Retina (tissue), 1 donor: Measurements from ENCODE around the gene HIC1.

ENCODE experiments used
- DNase-seq: peaks from one replicate; pipeline ENCODE4 v3.0.0-alpha.2; 2016

Gene HIC1

DNA sequence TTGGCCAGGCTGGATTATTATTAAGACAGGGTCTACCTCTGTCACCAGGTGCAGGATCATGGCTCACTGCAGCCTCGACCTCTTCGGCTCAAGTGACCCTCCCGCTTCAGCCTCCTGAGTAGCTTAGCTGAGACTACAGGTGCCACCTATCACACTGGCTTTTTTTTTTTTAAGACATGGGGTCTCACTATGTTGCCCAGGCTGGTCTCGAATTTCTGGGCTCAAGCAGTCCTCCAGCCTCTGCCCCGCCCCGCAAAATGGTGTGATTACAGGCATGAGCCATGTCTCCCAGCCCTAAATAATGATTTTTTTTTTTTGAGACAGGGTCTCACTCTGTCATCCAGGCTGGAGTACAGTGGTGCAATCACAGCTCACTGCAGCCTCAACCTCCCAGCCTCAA lies 7.3 kb upstream of the HIC1 start:
- DNase-seq = no peak

DNA sequence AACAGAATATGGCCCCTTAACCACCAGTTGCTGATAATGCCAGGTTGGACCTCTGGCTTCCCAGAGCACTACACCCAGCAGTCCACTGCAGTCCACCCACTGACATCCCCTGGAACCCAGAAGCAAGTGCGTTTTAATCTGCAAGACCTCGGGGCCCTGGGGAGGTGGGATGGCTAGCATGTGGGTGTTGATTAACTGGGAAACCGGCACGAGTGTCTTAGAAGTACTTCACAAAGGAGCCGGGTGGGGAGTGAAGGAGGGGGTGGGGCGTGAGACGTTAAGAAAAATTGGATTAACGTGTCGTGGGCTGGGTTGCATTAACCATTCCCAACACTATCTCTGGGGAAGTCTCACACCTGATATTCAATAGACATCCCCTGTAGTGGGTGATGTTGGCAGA lies 6.1 kb upstream of the HIC1 start:
- DNase-seq = no peak

DNA sequence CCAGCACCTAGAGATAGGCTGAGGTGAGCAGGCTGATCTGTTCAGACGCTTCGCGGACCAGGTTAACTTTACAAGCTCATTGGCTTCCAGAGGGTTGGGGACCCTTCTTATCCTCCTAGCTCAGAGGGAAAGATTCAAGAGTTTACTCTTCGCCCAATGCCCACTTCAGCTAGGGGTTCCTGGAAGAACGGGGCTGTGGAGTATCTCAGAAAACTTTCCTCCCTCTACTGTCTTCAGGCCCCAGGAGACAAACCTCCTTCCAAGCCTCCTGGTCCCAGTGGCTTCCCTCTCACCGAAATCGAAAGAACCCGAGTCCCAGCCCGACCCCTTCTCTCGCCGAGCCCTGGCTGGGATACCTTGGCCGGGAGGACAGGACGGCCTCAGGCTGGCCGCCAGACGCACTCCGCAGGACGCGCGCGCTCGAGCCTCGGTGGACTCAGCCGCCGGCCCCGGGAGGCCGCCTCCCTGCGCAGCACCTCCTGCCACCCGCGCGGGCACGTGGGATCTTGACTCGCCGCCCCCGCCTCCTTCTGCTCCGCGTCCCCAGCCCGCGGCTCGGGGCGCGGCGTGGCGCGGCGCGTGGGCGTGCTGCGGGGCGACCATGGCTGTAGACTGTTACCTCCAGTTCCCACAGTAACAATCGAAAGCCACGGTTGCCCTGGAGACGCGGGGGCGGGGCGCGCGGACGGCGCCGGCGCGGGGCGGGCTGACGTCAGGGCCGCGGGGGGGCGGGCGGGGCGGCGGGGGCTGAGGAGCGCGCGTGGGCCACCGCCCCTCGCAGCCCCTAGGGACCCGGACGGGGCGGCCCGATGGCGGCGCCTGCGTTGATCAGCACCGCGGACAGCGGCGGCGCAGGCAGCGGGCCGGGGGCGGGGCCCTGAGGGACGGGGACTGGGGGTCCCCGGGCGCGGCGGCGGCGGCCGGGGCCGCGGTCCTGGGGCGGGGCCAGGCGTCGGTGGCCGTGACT lies 5.3 kb upstream of the HIC1 start:
- DNase-seq = peak; percentile 69

DNA sequence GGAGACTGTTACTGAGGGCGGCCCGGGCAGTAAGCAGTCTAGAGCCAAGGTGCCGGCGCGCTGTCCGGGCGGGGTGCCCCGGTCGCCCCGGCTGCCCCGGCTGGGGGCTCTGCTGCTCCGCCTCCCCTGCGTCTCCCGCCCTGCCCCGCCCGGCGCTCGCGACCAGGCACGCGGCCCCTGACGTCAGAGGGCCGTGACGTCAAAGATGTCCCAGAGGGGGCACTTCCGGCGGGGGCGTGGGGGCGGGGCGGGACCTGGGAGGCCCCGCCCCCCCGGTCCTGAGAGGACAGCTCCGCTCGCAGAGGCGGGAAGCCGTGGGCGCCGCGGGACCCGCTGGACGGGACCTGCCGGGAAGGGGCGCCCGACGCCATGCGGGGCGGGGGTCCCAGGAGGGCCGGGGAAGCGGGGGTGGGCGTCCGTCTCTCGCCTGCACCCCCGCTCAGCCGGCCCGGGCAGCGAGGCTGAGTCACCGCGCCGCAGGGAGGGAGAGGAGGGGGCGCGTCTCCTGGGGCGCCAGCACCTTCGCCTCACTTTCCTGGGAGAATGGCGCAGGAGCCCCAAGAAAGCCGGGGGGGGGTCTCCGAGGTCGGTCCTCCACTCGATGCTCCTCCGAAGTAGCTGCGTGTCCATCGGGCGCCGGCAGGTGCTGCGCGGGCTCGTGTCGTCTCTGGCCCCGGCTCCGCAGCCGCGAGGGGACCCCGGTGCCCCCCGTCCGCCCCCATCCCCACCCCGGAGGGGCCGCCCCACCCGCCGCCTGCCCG lies 4.4 kb upstream of the HIC1 start:
- peak; percentile 60 for DNase-seq

DNA sequence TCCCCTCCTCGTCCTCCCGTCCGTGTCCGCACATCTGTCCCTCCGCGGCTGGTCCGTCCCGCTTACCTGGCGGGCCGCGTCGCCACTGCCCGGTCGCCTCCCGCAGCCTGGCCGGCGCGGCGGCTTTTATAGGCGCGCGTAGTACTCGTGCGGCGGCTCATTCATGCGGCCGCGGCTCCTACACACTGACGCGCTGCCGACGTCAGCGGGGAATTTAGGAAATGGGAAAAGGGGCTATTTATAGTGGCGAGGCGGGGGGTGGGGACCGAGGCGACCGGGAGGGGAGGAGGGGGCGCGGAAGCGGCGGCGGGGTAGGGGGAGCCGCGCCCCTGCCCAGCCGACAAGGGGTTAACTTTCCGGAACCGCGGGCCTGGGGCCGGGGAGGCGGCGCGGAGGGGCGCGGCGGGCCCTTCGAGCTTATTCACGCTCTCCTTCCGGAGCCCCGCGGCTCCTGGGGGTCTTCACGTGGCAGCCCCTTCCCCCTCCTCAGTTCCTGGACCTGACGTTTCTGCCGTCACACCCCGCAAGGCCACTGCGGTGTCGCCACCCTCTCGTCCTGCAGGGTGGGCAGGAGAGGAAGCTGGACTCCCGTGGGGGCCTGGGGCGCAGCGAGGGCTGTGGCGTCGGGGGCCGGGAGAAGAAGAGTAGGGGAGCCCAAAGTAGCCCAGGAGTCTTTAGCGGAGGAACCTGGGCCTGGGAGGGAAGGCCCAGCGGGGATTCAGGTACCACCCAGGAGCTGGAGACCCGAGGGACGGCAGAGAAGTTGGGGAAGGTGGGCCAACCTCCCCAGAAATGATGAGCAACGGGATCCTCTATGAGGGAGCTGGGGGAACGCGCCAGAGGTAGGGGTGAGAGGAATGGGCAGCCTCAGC lies 3.6 kb upstream of the HIC1 start:
- DNase-seq = no peak

DNA sequence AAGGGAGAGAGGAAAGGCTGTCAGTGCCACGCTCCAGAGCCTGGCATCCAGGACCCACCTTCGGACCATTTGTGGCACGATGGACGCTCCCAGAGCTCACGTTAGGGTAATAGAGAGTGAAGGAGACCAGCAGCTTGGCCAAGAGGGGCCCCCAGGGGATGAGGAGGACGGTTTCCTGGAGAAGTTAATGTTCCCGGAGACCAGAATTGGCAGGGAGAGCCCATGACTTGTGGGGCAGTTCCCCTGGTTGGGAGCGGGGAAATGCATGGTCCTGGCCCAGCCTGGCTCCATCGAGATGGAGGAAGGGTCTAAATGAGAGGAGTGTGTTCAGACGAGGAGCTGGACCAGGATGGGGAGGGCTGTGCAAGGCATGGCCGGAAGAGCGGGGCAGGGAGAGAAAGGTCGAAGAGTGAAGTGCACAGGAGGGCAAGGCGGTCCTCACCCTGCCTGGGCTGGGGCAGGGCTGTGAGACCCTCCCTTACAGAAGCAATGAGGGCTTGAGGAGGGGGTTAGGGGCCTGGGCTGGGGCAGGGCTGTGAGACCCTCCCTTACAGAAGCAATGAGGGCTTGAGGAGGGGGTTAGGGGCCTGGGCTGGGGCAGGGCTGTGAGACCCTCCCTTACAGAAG lies 2.9 kb upstream of the HIC1 start:
- DNase-seq = peak; percentile 54

DNA sequence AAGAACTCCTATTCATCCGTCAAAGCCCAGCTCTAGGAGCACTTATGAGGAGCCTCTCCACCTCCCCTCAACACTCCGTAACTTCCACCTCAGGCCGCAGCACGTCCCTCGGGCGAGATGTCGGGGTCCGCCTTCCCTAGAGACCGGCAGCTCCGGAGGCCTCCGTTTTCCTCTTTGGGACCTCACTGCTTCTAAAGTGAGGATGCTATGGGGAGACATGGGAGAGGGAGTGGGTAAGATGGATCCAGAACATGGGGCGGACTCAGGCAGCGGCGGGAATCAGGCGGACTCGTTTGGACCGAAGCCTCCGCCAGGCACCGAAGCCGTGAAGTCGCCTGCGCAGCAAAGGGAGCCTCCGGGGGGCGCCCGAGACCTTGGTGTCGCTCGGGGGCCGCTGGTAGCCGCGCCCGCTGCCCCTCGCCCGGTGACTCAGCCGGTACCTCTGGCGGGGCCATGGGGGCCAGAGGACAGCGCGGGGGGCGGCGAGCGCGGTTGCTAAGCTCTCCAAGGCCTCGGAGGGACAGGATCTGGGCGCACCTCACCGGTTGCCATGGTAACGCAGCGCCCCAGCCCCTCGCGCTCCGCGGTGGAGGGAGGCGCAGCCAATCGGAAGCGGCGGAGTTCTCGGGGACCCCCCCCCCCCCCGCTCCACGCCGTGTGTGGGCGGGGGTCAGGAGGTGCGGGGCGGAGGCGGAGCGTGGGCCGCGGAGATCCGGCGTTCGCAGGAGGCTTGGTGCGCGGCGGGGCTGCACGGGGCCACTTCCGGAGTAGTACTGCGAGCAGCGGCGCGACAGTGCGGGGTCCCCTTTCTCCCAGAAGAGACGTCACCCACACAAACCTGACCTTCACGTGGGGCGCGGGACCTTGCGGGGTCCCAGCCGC lies 1.3 kb upstream of the HIC1 start:
- DNase-seq = peak; percentile 81

DNA sequence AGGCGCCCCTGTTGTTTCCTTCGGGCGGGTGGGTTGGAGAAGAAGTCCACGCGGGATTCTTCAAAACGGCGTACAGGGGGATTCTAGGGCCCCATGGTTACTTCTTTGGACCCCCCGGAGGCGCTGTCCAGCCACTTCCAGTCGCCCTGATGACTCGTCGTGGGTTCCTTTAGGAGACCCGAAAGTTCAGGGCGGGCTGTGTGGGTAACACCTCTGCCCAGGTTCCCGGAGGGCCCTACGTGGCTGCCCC lies 716 bp upstream of the HIC1 start:
- DNase-seq = no peak

DNA sequence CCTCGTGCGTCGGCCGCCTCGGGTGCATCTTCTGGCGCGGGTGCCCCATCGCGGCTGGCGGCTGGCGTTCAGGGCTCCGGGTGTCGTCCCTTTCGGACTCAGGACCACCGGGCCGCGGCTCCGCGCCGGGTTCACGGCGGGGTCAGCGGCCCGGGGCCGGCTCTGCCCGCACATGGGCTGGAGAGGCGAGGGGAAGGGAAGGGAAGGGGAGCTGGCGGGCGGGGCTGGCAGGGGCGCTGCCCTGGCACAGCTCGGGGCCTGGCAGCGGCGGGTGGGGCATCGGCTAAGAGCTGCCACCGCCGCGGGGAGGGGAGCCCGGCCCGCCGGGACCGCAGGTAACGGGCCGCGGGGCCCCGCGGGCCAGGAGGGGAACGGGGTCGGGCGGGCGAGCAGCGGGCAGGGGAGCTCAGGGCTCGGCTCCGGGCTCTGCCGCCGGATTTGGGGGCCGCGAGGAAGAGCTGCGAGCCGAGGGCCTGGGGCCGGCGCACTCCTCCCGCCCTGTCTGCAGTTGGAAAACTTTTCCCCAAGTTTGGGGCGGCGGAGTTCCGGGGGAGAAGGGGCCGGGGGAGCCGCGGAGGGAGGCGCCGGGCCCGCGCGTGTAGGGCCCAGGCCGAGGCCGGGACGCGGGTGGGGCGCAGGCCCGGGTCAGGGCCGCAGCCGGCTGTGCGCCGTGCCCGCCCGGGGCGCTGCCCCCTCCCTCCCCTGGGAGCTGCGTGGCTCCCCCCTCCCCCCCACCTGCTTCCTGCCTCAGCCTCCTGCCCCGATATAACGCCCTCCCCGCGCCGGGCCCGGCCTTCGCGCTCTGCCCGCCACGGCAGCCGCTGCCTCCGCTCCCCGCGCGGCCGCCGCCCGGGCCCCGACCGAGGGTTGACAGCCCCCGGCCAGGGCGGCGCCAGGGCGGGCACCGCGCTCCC lies 646 bp downstream of the HIC1 start:
- DNase-seq = no peak

DNA sequence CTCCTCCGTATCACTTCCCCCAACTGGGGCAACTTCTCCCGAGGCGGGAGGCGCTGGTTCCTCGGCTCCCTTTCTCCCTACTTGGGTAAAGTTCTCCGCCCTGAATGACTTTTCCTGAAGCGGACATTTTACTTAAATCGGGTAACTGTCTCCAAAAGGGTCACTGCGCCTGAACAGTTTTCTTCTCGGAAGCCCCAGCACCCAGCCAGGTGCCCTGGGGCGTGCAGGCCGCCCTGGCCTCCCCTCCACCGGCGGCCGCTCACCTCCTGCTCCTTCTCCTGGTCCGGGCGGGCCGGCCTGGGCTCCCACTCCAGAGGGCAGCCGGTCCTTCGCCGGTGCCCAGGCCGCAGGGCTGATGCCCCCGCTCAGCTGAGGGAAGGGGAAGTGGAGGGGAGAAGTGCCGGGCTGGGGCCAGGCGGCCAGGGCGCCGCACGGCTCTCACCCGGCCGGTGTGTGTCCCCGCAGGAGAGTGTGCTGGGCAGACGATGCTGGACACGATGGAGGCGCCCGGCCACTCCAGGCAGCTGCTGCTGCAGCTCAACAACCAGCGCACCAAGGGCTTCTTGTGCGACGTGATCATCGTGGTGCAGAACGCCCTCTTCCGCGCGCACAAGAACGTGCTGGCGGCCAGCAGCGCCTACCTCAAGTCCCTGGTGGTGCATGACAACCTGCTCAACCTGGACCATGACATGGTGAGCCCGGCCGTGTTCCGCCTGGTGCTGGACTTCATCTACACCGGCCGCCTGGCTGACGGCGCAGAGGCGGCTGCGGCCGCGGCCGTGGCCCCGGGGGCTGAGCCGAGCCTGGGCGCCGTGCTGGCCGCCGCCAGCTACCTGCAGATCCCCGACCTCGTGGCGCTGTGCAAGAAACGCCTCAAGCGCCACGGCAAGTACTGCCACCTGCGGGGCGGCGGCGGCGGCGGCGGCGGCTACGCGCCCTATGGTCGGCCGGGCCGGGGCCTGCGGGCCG lies 1.6 kb downstream of the HIC1 start:
- DNase-seq = peak; percentile 68

DNA sequence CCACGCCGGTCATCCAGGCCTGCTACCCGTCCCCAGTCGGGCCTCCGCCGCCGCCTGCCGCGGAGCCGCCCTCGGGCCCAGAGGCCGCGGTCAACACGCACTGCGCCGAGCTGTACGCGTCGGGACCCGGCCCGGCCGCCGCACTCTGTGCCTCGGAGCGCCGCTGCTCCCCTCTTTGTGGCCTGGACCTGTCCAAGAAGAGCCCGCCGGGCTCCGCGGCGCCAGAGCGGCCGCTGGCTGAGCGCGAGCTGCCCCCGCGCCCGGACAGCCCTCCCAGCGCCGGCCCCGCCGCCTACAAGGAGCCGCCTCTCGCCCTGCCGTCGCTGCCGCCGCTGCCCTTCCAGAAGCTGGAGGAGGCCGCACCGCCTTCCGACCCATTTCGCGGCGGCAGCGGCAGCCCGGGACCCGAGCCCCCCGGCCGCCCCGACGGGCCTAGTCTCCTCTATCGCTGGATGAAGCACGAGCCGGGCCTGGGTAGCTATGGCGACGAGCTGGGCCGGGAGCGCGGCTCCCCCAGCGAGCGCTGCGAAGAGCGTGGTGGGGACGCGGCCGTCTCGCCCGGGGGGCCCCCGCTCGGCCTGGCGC lies 2.4 kb downstream of the HIC1 start:
- peak; percentile 65 for DNase-seq

DNA sequence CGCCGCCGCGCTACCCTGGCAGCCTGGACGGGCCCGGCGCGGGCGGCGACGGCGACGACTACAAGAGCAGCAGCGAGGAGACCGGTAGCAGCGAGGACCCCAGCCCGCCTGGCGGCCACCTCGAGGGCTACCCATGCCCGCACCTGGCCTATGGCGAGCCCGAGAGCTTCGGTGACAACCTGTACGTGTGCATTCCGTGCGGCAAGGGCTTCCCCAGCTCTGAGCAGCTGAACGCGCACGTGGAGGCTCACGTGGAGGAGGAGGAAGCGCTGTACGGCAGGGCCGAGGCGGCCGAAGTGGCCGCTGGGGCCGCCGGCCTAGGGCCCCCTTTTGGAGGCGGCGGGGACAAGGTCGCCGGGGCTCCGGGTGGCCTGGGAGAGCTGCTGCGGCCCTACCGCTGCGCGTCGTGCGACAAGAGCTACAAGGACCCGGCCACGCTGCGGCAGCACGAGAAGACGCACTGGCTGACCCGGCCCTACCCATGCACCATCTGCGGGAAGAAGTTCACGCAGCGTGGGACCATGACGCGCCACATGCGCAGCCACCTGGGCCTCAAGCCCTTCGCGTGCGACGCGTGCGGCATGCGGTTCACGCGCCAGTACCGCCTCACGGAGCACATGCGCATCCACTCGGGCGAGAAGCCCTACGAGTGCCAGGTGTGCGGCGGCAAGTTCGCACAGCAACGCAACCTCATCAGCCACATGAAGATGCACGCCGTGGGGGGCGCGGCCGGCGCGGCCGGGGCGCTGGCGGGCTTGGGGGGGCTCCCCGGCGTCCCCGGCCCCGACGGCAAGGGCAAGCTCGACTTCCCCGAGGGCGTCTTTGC lies 3.1 kb downstream of the HIC1 start:
- DNase-seq = peak; percentile 74

DNA sequence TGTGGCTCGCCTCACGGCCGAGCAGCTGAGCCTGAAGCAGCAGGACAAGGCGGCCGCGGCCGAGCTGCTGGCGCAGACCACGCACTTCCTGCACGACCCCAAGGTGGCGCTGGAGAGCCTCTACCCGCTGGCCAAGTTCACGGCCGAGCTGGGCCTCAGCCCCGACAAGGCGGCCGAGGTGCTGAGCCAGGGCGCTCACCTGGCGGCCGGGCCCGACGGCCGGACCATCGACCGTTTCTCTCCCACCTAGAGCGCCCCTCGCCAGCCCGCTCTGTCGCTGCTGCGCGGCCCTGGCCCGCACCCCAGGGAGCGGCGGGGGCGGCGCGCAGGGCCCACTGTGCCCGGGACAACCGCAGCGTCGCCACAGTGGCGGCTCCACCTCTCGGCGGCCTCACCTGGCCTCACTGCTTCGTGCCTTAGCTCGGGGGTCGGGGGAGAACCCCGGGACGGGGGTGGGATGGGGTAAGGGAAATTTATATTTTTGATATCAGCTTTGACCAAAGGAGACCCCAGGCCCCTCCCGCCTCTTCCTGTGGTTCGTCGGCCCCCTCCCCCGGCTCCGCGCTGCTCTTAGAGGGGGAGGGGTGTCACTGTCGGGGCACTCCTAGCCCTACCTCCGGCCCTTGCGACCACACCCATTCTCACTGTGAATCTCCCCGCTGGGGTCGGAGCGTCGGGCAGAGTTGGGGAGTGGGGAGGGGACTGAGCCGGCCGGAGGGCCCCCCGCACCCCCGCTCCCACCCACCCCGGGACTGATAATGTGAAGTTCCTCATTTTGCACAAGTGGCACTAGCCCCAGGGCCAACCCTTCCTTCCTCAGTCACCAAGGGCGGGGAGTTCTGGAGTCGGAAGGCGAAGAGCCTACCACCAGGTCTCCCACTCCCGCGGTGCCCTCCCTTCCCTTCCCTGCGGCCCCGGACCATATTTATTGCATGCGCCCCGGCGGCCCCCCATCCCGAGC lies 4.0 kb downstream of the HIC1 start:
- DNase-seq = peak; percentile 52

DNA sequence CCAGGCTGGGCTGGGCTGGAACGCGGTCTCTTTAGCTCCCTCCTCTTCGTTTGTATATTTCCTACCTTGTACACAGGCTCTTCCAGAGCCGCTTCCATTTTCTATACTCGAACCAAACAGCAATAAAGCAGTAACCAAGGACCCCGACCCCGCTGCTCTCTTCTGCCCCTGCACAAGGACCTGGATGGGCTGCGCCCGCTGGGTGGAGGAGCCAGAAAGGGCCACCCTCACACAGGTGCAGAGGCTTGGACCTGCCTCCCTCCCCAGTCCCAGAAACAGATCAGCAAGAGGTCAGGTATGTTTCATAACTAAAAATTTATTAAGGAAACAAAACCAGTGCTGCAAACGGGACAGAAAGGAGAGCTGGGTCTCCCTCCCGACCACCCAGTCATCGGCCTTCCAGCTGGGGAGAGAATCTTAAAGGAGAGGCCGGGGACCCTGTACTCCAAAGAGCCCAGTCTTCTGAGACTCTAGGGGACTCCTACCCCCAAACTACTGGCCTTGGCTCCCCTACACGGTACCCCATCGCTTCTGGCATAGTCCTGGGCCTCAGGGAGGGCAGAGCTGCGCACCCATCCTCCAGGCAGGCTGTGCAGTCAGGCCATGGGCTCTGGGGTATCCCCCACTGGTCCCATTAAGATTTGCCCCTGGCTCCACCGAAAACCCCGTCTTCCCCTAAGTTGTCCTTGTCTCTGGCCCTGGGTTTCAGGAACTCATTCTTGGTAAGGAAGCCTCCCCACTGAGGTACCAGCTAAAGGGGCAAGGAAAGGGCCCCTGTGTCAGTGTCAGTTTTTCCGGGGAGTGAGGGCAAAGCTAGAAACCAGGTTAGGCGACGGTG lies 4.9 kb downstream of the HIC1 start:
- DNase-seq = no peak

DNA sequence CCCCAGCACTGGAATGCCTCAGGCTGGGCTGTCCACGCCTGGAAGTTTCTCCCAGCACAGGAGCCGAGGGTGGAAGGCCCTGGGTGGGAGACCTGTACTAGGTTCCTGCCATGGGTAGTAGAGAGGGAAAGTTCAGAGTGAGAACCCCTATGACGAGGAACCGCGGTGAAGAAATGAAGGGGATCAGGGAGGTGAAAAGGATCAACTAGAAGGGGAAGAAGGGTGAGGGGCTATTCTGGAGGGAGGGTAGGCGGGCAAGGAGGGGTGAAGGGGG lies 5.4 kb downstream of the HIC1 start:
- no peak for DNase-seq
